GOT3 (cell line): ENCODE data around the gene NOL4L.

Experiments used
- DNase-seq: peaks from one replicate; lab custom pipeline; 2025; ENCODE audit warnings: mixed read lengths; lab: John Stamatoyannopoulos, UW

The NOL4L gene

DNA sequence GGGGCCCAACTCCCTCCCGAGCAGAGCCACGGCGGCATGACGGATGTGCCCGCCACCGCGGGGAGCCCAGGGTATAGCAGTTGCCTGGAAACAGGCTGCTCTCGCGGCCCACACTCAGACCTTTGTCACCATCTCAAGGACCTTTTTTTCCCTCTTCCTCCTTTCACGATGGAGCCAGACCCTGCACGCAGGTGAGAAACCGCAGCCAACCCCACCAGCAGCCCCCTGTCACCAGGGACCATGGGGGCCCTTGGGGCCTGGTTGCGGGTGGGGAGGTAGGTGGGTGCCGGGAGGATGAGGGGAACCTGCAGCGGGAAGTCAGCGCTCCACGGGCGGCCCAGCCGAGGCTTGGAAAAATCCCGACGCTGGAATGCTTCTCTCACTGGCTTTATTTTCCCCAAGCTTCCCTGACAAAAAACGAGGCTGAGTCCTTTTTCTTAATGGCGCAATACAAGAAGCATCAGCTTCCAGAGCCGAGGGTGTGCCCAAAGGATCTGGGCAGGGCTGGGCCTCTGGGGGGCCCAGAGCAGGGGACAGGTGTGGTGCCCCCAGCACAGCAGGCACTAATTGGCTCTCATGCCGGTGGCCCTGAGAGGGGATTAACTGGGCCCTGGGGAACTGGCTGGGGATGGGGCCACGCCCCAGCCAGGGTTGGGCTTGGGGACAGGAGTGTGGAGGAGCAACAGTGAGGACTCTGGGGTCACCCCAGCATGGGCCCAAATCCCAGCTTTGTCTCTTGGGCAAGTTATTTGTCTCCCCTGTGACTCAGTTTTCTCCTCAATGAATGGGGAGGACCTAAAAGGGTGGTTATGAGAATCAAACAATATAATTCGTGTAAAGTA, 23.9 kb downstream of the NOL4L start:
- DNase-seq, result no peak

- no peak for DNase-seq
Observed at GRCh38 chr20:32560482-32560988, 24.6 kb downstream of the NOL4L start.

DNA sequence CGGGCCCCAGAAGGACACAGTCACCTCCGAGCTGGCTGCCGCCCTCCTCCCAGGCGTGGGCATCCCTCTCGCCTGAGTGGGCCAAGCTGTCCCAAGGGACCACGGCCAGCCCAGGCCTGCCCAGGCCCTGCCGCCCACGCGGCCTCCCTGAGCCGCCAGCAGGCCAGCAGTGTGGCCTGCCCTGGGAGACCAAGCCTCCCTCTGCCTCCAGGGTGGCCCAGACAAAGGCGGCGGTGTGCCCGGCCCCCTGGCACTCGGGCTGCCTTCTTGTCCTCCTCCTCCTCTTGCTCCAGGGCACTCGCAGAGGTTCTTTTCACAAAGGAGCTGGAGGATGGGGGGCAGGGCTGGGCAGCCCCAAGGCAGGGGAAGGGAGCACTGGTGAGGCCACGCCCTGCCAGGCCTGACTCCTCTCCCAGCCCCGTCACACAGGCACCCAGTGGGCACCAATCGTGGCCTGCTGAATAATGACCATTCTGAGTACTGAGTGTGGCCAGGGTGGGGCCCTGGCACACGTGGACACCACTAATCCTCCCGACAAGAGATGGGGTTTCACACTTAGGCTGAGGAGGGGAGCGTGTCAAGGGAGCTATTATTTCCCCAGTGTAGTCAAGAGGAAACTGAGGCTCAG, 25.3 kb downstream of the NOL4L start:
- no peak for DNase-seq

GRCh38 chr20:32559205-32559752, 25.9 kb downstream of the NOL4L start:
- DNase-seq, result no peak

DNA sequence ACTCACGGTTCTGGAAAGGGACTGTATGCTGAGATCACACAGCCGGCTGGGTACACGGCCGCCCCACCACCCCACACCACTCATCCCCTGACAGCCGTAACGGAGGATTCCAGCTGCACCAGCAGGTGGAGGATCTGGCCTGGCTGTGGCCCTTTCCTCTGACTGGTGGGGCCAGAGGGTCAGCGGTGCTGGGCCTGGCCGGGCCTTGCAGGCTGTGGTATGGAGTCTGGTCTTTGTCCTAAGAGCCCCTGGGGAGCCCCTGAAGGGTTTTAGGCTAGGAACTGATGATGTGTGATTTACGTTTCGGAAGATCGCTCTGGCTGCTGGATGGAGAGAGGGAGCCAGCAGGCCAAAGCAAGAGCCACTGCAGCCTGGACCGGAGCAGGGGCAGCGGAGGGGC, 26.6 kb downstream of the NOL4L start:
- DNase-seq, result no peak

DNA sequence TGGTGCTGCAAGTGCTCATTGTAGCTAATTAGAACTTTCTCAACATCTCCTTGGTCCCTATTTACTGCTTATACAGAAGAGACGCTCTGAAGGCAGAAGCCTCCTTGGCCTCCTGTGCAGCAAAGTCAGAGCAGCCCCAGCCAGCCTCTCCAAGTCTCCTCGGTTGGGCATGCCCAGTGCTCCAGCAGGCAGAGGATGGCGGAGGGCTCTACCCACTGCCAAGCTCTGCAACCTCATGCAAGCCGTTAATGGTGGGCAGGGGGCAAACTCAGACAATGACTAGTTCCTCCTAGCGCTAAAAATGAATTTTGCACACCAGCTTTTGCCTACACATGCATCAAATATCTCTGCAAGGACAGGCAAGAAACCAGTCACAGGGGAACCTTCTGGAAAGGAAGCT, 27.8 kb downstream of the NOL4L start:
- DNase-seq, result no peak

GRCh38 chr20:32556312-32557184, 28.6 kb downstream of the NOL4L start:
- no peak for DNase-seq

DNA sequence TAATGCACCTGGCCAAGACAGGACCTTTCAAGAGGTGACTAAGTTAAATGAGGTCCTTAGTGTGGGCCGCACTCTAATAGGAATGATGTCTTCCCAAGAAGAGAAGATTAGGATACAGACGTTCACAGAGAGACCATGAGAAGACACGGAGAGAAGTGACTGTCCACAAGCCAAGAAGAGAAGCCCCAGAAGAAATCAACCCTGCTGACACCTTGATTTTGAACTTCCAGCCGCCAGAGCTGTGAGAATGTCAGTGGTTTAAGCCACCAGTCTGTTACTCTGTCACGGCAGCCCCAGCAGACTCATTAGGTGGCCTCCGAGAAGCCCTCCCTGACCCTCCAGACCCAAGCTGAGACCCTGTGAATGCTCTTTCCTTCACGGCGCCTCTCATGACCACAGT, 29.5 kb downstream of the NOL4L start:
- DNase-seq, result no peak

DNA sequence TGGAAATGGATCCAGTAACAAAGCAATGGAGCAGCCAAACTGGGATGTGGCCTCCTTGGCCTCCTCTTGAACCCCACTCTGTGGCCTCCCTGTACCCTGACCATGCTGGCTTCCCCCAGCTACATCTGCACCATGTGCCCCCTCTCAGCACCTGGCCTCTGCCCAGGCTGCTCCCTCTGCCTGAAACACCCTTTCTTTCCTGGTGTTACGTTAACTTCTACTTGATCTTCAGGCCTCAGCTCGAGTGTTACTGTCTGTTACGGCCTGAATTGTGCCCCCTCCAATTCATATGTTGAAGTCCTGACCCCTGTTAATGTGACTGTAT, 30.2 kb downstream of the NOL4L start:
- no peak for DNase-seq

DNA sequence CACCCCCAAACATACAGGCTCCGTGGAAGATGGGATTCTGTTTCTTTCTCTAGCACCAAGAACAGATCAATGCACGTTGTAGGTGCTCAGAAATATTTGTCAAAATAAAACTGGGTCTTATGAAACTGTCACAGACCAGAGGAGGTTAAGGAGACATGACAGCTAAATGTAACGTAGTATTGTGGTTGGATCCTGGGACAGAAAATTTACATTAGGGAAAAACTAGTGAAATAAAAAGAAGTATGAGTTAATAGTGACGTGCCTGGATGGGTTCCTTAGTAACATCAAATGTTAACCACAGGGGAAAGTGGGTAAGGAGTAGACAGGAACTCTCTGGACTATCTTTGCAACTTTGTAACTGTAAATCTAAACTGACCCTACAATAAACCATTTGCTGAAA, 31.5 kb downstream of the NOL4L start:
- no peak for DNase-seq

- DNase-seq, result no peak
Observed at GRCh38 chr20:32551693-32552092, 33.4 kb downstream of the NOL4L start.

- DNase-seq, result no peak
Observed at GRCh38 chr20:32549842-32550241, 35.3 kb downstream of the NOL4L start.

DNA sequence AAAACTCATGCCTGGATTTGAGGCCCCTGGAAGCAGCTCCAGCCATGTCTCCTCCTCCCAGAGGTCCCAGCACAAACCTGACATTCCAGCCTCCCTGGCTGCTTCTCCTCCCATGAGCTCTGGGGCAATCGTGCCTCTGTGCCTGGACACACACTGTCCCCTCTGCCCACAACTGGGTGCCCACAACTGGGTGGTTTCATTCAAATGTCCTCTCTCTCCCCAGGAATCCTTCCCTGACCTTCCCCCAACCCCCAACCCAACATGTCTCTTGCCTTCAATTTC, 37.4 kb downstream of the NOL4L start:
- no peak for DNase-seq

DNA sequence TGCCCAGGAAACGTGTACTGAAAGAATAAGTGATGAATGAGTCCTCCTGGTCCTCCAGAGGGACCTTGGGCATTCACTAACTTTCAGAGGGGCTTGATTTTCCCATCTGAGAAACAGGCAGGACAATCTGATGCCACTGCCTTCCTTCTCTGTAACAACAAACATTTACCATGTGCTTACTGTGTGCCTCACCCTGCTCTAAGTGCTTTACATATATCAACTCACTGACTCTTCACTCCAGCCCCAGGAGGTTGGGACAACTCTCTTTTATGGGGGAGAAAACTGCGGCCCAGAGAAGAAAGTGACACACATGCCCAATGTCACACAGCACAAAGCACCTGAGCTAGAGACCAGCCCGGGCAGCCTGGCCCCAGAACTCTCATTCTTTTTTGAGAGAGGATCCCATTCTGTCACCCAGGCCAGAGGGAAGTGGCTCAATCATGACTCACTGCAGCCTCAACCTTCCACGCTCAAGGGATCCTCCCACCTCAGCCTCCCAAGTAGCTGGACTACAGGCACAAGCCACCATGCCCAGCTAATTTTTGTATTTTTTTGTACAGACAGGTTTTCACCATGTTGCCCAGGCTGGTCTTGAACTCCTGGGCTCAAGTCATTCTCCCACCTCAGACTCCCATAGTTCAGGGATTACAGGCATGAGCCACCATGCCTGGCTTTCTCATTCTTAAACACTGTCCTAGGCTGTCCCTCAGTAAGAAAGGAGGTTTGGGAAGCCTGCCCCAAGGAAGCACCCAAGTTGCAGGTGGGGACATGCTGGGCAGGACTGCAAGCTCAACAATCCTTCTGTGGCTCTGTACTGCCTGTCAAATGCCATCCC, 38.0 kb downstream of the NOL4L start:
- no peak for DNase-seq

GRCh38 chr20:32544893-32545840, 40.0 kb downstream of the NOL4L start:
- DNase-seq, result no peak

DNA sequence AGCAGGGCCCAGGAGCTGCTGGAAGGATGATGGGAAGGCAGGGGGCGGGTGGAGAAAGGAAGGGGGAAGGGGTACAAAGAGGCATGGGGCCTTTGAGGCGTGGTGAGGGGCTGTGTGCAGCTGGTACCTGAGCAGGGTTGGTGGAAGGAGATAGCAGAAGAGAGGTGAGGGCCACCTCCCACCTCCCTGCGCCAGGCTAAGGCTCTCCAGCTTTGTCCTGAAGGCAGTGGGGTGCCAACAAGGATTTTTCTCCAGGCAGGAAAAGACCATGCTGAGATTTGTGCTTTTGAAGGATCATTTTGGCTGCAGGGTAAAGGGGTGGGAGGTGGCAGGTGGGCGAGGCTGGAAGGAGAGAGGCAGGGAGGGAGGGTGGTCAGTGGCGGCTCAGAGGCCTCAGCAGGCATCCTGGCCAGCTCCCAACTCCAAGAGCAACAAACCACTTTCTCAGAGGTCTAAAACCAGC, 40.8 kb downstream of the NOL4L start:
- DNase-seq, result no peak

GRCh38 chr20:32543570-32544259, 41.4 kb downstream of the NOL4L start:
- no peak for DNase-seq

GRCh38 chr20:32542259-32542615, 42.9 kb downstream of the NOL4L start:
- no peak for DNase-seq

DNA sequence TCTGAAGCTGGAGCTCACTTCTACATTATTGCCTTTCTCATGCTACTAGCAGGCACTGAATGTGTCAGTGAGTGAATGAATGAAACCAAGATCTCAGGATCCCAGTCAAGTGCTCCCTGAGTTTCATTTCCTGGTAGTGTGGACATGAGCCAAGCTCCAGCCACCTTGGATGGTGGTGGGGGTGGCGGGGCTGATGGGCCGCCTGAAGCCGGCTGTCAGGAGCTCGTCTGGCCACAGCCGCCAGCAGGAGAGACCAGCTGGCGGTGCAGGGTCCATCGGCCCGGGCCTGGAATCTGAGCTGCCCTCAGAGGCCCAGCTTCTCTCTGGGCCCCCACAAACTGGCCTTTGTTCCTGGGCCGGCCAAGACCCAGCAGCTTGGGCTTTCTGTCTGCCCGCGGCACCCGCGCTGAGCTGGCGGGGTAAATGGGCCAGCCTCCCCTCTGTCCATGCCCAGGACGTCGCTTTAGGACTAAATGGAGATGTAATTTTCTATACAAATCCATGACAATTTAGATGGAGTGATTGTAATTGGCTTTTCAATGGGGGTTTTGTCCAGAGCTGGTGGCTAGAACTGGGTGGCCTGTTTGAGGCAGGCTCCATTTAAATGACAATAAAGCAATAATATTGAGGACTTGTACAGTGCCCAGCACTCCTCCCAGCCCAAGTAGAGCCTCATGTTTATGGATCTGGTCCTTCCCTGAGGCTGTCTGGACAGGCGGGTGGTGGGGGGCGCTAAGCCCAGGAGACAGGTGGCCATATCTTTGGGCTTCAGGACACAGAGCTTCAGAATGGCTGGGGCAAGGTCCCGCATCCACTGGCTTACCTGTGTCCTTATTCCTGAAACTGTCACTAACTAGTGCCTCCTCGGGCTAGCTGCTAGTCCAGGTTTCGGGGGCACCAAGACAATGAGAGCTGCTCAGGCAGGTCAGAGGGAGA, 43.5 kb downstream of the NOL4L start:
- no peak for DNase-seq
